ENCODE results near the gene LRRC52. TPM values are rescaled to one million over a fixed set of nuclear protein-coding genes. Genes with fewer than 3 reads are reported as not detected.
"Not testable (repeated sequence)": the region's sequence is repeated elsewhere in the genome, so short reads cannot be mapped to it uniquely, and the experiment has no call there.

The LRRC52 gene
- total RNA-seq, 2 donors from 2014 or later = not detected

DNA sequence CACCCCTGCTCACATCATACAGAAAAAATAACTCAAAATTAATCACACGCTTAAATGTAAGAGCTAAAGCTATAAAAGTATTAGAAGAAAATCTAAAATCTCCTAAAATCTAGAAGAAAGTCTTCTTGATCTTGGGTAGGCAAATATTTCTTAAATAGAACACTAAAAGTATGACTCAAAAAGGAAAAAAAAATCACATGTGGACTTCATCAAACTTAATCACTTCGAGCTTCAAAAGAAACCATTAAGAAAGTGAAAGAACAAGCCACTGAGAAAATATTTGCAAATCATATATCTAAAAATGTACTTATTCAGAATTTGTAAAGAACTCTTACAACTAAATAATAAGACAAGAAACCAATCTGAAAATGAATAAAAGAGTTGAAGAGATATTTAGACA lies 32.7 kb downstream of the LRRC52 start:
- intact Hi-C loops (cut with DNase I) = no loop called here
- no peaks in the 10 kb centered on the region for H3K4me1 ChIP-seq (replicated peaks)
- 60% methylated on average over 2 of the region's 2 CpGs for WGBS
- H3K27me3 ChIP-seq (replicated peaks; ENCODE audit: insufficient read depth) = no peaks in the 10 kb centered on the region
- H3K27ac ChIP-seq = no peak overlapping the region
- no peak for TF ChIP-seq POLR2A (IDR thresholded peaks at IDR 0.05)
- TF ChIP-seq, protein P1, sequence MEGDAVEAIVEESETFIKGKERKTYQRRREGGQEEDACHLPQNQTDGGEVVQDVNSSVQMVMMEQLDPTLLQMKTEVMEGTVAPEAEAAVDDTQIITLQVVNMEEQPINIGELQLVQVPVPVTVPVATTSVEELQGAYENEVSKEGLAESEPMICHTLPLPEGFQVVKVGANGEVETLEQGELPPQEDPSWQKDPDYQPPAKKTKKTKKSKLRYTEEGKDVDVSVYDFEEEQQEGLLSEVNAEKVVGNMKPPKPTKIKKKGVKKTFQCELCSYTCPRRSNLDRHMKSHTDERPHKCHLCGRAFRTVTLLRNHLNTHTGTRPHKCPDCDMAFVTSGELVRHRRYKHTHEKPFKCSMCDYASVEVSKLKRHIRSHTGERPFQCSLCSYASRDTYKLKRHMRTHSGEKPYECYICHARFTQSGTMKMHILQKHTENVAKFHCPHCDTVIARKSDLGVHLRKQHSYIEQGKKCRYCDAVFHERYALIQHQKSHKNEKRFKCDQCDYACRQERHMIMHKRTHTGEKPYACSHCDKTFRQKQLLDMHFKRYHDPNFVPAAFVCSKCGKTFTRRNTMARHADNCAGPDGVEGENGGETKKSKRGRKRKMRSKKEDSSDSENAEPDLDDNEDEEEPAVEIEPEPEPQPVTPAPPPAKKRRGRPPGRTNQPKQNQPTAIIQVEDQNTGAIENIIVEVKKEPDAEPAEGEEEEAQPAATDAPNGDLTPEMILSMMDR (IDR thresholded peaks at IDR 0.05) = no peak
- TF ChIP-seq POLR2AphosphoS5 (IDR thresholded peaks at IDR 0.05) = no peak
- H3K36me3 ChIP-seq = no peaks in the 10 kb centered on the region
- DNase-seq (ENCODE audit: low spot score) = no peak
- no peaks in the 10 kb centered on the region for H3K9me3 ChIP-seq
- no peak overlapping the region for H3K4me3 ChIP-seq

DNA sequence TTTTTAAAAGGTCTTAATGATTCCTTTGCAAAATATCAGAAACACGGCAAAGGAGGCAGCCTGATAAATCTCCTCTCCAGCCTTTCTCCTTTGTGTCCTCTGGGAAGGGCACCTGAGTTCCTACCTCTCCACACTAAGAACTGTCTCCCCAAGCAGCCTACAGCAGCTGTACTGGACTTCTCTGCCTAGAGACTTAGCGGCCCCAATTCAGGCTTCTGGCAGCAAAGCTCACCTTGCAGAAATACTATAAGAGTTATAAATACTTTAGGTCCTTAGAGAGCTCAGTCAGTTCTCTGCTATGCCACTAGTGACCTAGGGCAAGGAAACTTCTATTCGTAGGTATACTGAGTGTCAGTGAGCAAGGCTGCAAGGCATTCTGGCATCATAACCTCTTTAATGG lies 33.9 kb downstream of the LRRC52 start:
- Histone ChIP-seq H3K4me1 (replicated peaks) (no peaks in the 10 kb centered on the region), H3K9me3 (no peaks in the 10 kb centered on the region), H3K27me3 (replicated peaks; ENCODE audit: insufficient read depth) (no peaks in the 10 kb centered on the region), H3K27ac (no peak overlapping the region), H3K36me3 (no peaks in the 10 kb centered on the region), H3K4me3 (no peak overlapping the region)
- TF ChIP-seq POLR2AphosphoS5 (IDR thresholded peaks at IDR 0.05) = no peak
- TF ChIP-seq POLR2A (IDR thresholded peaks at IDR 0.05) = no peak
- TF ChIP-seq, protein P1 (IDR thresholded peaks at IDR 0.05) = no peak
- intact Hi-C loops (cut with DNase I) = no loop called here
- no peak for DNase-seq (ENCODE audit: low spot score)
- WGBS = 70% methylated on average over 3 of the region's 3 CpGs

DNA sequence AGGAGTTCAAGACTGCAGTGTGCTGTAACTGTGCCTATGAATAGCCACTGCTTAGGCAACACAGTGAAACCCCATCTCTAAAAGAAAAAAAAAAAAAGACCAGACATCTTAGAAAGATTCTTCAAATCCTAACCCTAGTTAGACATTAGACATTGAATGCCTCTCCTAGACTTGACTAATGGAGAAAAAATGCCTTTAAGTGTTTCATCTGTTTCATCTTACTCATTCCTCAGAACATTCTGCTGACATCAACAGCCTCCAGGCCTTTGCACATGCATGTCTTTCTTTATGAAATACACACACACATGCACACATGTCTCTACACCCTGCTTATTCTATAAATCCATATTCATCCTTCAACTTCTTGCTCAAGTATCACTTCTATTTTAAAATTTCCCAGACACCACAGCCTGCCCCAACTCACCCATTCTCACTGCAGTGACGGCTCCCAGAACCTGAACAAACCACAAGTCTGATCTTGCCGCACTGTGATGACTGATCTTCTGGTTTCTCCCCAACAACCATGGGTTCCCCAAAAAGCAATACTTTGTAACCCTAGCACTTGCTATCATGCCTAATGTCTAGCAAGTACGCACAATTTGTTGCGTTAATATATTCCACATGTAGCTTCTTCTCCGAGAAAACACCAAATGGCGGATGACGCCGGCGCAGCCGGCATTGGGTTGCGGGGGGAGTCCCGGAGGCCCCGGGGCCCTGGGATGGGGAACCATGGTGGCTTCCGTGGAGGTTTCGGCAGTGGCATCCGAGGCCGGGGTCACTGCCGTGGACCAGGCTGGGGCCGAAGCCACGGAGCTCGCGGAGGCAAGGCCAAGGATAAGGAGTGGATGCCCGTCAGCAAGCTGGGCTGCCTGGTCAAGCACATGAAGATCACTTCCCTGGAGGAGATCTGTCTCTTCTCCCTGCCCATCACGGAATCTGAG lies 37.4 kb downstream of the LRRC52 start:
- H3K36me3 ChIP-seq = no peaks in the 10 kb centered on the region
- H3K4me3 ChIP-seq = no peak overlapping the region
- H3K9me3 ChIP-seq = no peaks in the 10 kb centered on the region
- no peaks in the 10 kb centered on the region for H3K27me3 ChIP-seq (replicated peaks; ENCODE audit: insufficient read depth)
- TF ChIP-seq, protein P1 (IDR thresholded peaks at IDR 0.05) = no peak
- no peak for TF ChIP-seq POLR2A (IDR thresholded peaks at IDR 0.05)
- H3K4me1 ChIP-seq (replicated peaks) = no peaks in the 10 kb centered on the region
- WGBS = 96% methylated on average over 24 of the region's 24 CpGs
- intact Hi-C loops (cut with DNase I) = no loop called here
- DNase-seq (ENCODE audit: low spot score) = no peak
- no peak overlapping the region for H3K27ac ChIP-seq

DNA sequence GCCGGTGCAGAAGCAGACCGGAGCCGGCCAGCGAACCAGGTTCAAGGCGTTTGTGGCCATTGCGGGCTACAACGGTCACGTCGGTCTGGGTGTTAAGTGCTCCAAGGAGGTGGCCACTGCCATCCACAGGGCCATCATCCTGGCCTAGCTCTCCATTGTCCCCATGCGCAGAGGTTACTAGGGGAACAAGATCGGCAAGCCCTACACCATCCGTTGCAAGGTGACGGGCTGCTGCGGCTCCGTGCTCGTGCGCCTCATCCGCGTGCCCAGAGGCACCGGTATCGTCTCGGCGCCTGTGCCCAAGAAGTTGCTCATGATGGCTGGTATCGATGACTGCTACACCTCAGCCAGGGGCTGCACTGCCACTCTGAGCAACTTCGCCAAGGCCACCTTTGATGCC lies 38.1 kb downstream of the LRRC52 start:
- Histone ChIP-seq H3K4me1 (replicated peaks) (no peaks in the 10 kb centered on the region), H3K36me3 (no peaks in the 10 kb centered on the region), H3K27me3 (replicated peaks; ENCODE audit: insufficient read depth) (no peaks in the 10 kb centered on the region), H3K9me3 (no peaks in the 10 kb centered on the region), H3K4me3 (no peak overlapping the region), H3K27ac (no peak overlapping the region)
- no peak for DNase-seq (ENCODE audit: low spot score)
- TF ChIP-seq POLR2AphosphoS5 (IDR thresholded peaks at IDR 0.05) = no peak
- intact Hi-C loops (cut with DNase I) = no loop called here
- WGBS = 98% methylated on average over 25 of the region's 25 CpGs

DNA sequence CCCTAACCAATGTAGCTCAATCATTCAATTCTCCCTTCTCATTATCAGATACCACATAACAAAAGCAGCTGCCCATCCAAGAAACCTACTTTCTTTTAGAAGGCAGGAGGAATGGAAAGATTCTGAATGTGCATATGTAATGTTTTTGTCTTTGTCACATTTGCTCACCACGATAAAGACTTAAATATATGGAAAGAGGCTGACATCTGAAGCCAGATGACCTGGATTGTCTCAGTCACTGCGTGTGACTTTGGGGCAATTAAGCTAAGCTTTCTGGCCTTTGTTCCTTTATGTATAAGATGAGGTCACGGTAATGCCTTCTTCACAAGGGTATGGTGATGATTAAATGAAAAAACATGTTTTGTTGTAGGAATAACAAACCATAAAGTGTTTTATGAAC lies 42.6 kb downstream of the LRRC52 start:
- 55% methylated on average over 3 of the region's 3 CpGs for WGBS
- DNase-seq (ENCODE audit: low spot score) = no peak
- no peaks in the 10 kb centered on the region for H3K4me1 ChIP-seq (replicated peaks)
- no peak overlapping the region for H3K27ac ChIP-seq
- no peak for TF ChIP-seq POLR2AphosphoS5 (IDR thresholded peaks at IDR 0.05)
- H3K27me3 ChIP-seq (replicated peaks; ENCODE audit: insufficient read depth) = no peaks in the 10 kb centered on the region
- intact Hi-C loops (cut with DNase I) = no loop called here
- no peak overlapping the region for H3K4me3 ChIP-seq
- H3K9me3 ChIP-seq = no peaks in the 10 kb centered on the region
- no peaks in the 10 kb centered on the region for H3K36me3 ChIP-seq

DNA sequence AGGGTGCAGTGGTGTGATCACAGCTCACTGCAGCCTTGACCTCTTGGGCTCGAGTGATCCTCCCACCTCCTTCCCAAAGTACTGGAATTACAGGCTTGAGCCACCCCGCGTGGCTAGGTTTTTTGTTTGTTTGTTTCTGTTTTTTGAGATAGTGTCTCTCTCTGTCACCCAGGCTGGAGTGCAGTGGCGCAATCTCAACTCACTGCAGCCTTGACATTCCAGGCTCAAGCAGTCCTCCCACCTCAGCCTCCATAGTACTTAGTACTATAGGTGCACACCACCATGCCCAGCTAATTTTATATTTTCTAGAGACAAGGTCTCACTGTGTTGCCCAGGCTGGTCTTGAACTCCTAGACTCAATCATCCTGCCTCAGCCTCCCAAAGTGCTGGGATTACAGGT lies 47.6 kb downstream of the LRRC52 start:
- not testable (repeated sequence) for DNase-seq (ENCODE audit: low spot score); H3K36me3 ChIP-seq; H3K9me3 ChIP-seq; H3K27me3 ChIP-seq (replicated peaks; ENCODE audit: insufficient read depth); H3K4me1 ChIP-seq (replicated peaks); H3K4me3 ChIP-seq; H3K27ac ChIP-seq
- intact Hi-C loops (cut with DNase I) = loop anchor here (10.0 kb wide), 2 partner anchors 103 to 447 kb away; partner anchors contain the start of gene ALDH9A1
- WGBS = 70% methylated on average over 4 of the region's 4 CpGs
